ENCODE measurements around the gene NAV1. TPM values are rescaled to one million over a fixed set of nuclear protein-coding genes. Genes with fewer than 3 reads are reported as not detected.

The NAV1 gene
- total and polyA plus RNA-seq, 7 donors = 1.8 to 13.3 (median 8.4) TPM

DNA sequence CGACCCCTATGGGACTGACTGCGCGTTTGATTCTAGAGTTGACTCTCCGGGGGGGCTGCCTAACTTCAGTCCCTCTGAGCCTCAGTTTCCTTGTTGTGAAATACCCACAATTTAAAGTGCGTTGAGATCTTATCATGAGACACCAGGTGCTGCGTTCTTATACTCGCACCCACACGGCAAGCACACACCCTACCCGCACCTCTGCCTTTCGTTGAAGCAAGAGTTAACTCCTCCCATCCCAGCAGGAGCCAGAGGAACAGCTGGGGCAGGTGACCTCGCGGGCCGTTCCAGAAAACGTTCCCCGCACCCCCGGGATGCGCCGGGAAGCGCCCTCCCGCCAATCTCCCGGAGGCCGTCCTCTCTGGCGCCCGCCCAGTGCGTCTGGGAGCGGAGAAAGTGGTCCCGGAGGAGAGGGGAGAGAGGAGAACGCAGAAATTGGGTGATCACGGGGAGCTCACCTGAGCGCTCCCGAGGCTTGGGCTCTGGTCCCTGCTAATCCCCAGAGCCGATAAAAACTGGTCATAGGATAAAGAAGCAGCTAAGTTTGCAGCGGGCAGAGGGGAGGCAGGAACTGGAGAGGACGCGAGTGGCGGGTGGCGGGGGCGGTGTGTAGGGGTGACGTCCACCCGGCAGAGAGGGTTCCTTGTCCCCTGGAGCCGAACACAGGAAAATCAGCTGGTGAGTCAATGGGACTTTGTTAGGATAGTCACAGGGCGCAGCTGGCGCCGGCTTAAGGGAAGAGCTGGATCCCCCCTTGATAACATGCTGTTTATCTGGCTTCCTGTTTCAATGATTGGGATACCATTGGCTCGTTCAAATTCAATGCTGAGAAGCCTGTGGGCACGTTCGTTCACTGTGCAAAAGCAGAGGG lies 869 bp downstream of the NAV1 start:
- intact Hi-C loops (cut with DNase I) = no loop called here

GRCh38 chr1:201540846-201541735 lies 2.2 kb downstream of the NAV1 start:
- H3K27me3 ChIP-seq (ENCODE audit: insufficient read depth in 3 of 3, low read length in 2 of 3) = peaks cover 0 to 52% (median 17%) of the 10 kb centered on the region in 3 donors
- intact Hi-C loops (cut with DNase I) = no loop called here
- TF ChIP-seq CTCF (IDR thresholded peaks at IDR 0.05) = no peak
- ATAC-seq (no peak), DNase-seq (no peak)
- H3K36me3 ChIP-seq (ENCODE audit: insufficient read depth in 1 of 2, low read depth in 1 of 2) = no peaks in the 10 kb centered on the region
- 78 to 86% (median 83%) methylated on average over 12 of the region's 12 CpGs for WGBS, 3 donors
- peak overlapping the region; percentile 74 for H3K27ac ChIP-seq
- H3K9me3 ChIP-seq = no peaks in the 10 kb centered on the region
- H3K4me3 ChIP-seq = peak overlapping the region; percentile 73
- H3K4me1 ChIP-seq = peaks cover 23% of the 10 kb centered on the region

More for the DNA sequence above, 869 bp downstream of the NAV1 start:
- ATAC-seq = peak in 3 of 4 donors; percentile 34 to 42 (median 39)
- DNase-seq = peak; percentile 71 to 74
- 5 to 8% (median 7%) methylated on average over 46 to 47 of the region's 47 CpGs for WGBS, 3 donors
- Histone ChIP-seq H3K9me3 (no peaks in the 10 kb centered on the region), H3K4me1 (peaks cover 27% of the 10 kb centered on the region), H3K4me3 (peak overlapping the region; percentile 73), H3K36me3 (ENCODE audit: insufficient read depth in 1 of 2, low read depth in 1 of 2) (no peaks in the 10 kb centered on the region), H3K27me3 (ENCODE audit: insufficient read depth in 3 of 3, low read length in 2 of 3) (peaks cover 0 to 63% (median 17%) of the 10 kb centered on the region in 3 donors), H3K27ac (peak overlapping the region; percentile 74)
- TF ChIP-seq CTCF (IDR thresholded peaks at IDR 0.05) = no peak

GRCh38 chr1:201542309-201543035 lies 3.5 kb downstream of the NAV1 start:
- Histone ChIP-seq H3K4me1 (peaks cover 18% of the 10 kb centered on the region), H3K9me3 (no peaks in the 10 kb centered on the region), H3K4me3 (no peak overlapping the region), H3K27me3 (ENCODE audit: insufficient read depth in 3 of 3, low read length in 2 of 3) (peaks cover 0 to 38% (median 15%) of the 10 kb centered on the region in 3 donors), H3K36me3 (ENCODE audit: insufficient read depth in 1 of 2, low read depth in 1 of 2) (no peaks in the 10 kb centered on the region), H3K27ac (peak overlapping the region; percentile 61)
- TF ChIP-seq CTCF (IDR thresholded peaks at IDR 0.05) = no peak
- 40 to 47% (median 47%) methylated on average over 9 of the region's 9 CpGs for WGBS, 3 donors
- ATAC-seq (peak in 2 of 4 donors; percentile 22 to 30), DNase-seq (peak; percentile 52 to 73)
- intact Hi-C loops (cut with DNase I) = no loop called here

GRCh38 chr1:201543871-201544642 lies 5.1 kb downstream of the NAV1 start:
- Histone ChIP-seq H3K4me1 (peaks cover 12% of the 10 kb centered on the region), H3K4me3 (no peak overlapping the region), H3K9me3 (no peaks in the 10 kb centered on the region), H3K27me3 (ENCODE audit: insufficient read depth in 3 of 3, low read length in 2 of 3) (peaks cover 0 to 22% (median 5%) of the 10 kb centered on the region in 3 donors), H3K27ac (no peak overlapping the region), H3K36me3 (ENCODE audit: insufficient read depth in 1 of 2, low read depth in 1 of 2) (no peaks in the 10 kb centered on the region)
- intact Hi-C loops (cut with DNase I) = no loop called here
- no peak for DNase-seq
- TF ChIP-seq CTCF (IDR thresholded peaks at IDR 0.05) = no peak
- 69% methylated on average over 7 of the region's 7 CpGs for WGBS, 3 donors
- no peak for ATAC-seq
